GOT3 (cell line): Measurements from ENCODE around the gene COL6A2.
"Not testable (repeated sequence)": the region's sequence is repeated elsewhere in the genome, so short reads cannot be mapped to it uniquely, and the experiment has no call there.

Experiments
- DNase-seq: peaks from one replicate; lab custom pipeline; 2025; ENCODE audit warnings: mixed read lengths; lab: John Stamatoyannopoulos, UW

The COL6A2 gene

GRCh38 chr21:46094401-46095082 is 3.4 kb upstream of the COL6A2 start:
- DNase-seq: no peak

GRCh38 chr21:46095083-46095719 is 2.7 kb upstream of the COL6A2 start:
- DNase-seq: no peak

- no peak for DNase-seq
Measured at GRCh38 chr21:46095814-46096595, 1.9 kb upstream of the COL6A2 start.

- no peak for DNase-seq
Measured at GRCh38 chr21:46096596-46097335, 1.1 kb upstream of the COL6A2 start.

GRCh38 chr21:46098303-46099141 is 610 bp downstream of the COL6A2 start:
- DNase-seq: no peak

- no peak for DNase-seq
Measured at GRCh38 chr21:46099476-46099875, 1.6 kb downstream of the COL6A2 start.

GRCh38 chr21:46100020-46100419 is 2.1 kb downstream of the COL6A2 start:
- no peak for DNase-seq

GRCh38 chr21:46100426-46100825 is 2.5 kb downstream of the COL6A2 start:
- no peak for DNase-seq

- no peak for DNase-seq
Measured at GRCh38 chr21:46100906-46101305, 3.0 kb downstream of the COL6A2 start.

- no peak for DNase-seq
Measured at GRCh38 chr21:46104104-46104503, 6.2 kb downstream of the COL6A2 start.

GRCh38 chr21:46107376-46107775 is 9.5 kb downstream of the COL6A2 start:
- DNase-seq: not testable (repeated sequence)

GRCh38 chr21:46108827-46109312 is 11.0 kb downstream of the COL6A2 start:
- no peak for DNase-seq

GRCh38 chr21:46109313-46110221 is 11.7 kb downstream of the COL6A2 start:
- no peak for DNase-seq

GRCh38 chr21:46110499-46111192 is 12.7 kb downstream of the COL6A2 start:
- no peak for DNase-seq

GRCh38 chr21:46111193-46111571 is 13.3 kb downstream of the COL6A2 start:
- no peak for DNase-seq

- no peak for DNase-seq
Measured at GRCh38 chr21:46111857-46112724, 14.2 kb downstream of the COL6A2 start.

GRCh38 chr21:46112725-46113215 is 14.9 kb downstream of the COL6A2 start:
- no peak for DNase-seq

- DNase-seq: no peak
Measured at GRCh38 chr21:46113497-46114176, 15.7 kb downstream of the COL6A2 start.
